SK-N-SH (cell line): Measurements from ENCODE around the gene PTGFRN.

Source experiments
- GATA2 ChIP-seq: sonication (generic); formaldehyde crosslinking; IDR thresholded peaks from 2 replicates; pipeline ENCODE4 v1.5.0; 2020; ENCODE audit warnings: mild to moderate bottlenecking, missing genetic modification reagents
- TF ChIP-seq, protein P1 (sequence below): fragments of 200-600 bp; sonication (generic); IDR thresholded peaks from 2 replicates; pipeline ENCODE4 v1.6.1; 2017; ENCODE audit warnings: antibody characterized with exemption, mild to moderate bottlenecking, moderate library complexity

DNA sequence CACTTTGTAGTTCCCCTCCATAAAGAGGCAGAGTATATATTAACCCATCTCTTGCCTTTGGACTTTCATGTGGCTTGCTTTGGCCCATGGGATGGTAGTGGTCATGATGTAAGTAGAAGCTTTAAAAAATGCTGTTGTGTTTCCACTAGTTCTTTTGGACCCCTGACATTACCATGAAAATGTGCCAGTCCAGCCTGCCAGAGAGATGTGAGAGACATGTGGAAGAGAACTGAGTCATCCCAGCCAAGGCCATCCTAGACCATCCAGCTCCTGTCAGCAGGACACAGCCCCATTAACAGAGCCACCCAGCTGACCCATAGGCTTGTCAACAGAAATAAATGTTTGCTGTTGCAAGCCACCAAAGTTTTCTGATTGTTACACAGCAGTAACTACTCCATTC lies 87.9 kb downstream of the PTGFRN start:
- TF ChIP-seq, protein P1, sequence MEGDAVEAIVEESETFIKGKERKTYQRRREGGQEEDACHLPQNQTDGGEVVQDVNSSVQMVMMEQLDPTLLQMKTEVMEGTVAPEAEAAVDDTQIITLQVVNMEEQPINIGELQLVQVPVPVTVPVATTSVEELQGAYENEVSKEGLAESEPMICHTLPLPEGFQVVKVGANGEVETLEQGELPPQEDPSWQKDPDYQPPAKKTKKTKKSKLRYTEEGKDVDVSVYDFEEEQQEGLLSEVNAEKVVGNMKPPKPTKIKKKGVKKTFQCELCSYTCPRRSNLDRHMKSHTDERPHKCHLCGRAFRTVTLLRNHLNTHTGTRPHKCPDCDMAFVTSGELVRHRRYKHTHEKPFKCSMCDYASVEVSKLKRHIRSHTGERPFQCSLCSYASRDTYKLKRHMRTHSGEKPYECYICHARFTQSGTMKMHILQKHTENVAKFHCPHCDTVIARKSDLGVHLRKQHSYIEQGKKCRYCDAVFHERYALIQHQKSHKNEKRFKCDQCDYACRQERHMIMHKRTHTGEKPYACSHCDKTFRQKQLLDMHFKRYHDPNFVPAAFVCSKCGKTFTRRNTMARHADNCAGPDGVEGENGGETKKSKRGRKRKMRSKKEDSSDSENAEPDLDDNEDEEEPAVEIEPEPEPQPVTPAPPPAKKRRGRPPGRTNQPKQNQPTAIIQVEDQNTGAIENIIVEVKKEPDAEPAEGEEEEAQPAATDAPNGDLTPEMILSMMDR, result no peak
- TF ChIP-seq GATA2 (CRISPR knock-in tag), result no peak
